HEK293T (cell line): ENCODE measurements around the gene PDE3A.

Source experiments
- ARNT ChIP-seq: fragments of 450-650 bp; IDR thresholded peaks from 2 replicates; pipeline ENCODE4 v1.6.1; 2017; ENCODE audit warnings: mild to moderate bottlenecking
- BHLHE40 ChIP-seq: fragments of 450-650 bp; IDR thresholded peaks from 2 replicates; pipeline ENCODE4 v1.6.1; 2016; ENCODE audit warnings: mild to moderate bottlenecking, moderate library complexity, borderline replicate concordance
- FOXA1 ChIP-seq: fragments of 450-650 bp; IDR thresholded peaks from 2 replicates; pipeline ENCODE4 v1.6.1; 2016; ENCODE audit warnings: mild to moderate bottlenecking
- FOXK2 ChIP-seq: fragments of 450-650 bp; IDR thresholded peaks from 2 replicates; pipeline ENCODE4 v1.6.1; 2016; ENCODE audit warnings: mild to moderate bottlenecking
- FOXM1 ChIP-seq: fragments of 450-650 bp; IDR thresholded peaks from 2 replicates; pipeline ENCODE4 v1.6.1; 2017; ENCODE audit warnings: mild to moderate bottlenecking, borderline replicate concordance
- PKNOX1 ChIP-seq: fragments of 450-650 bp; IDR thresholded peaks from 2 replicates; pipeline ENCODE4 v1.6.1; 2016
- SP1 ChIP-seq: fragments of 450-650 bp; IDR thresholded peaks from 2 replicates; pipeline ENCODE4 v1.6.1; 2017
- SUZ12 ChIP-seq: fragments of 450-650 bp; IDR thresholded peaks from 2 replicates; pipeline ENCODE4 v1.6.1; 2016; ENCODE audit warnings: mild to moderate bottlenecking
- TARDBP ChIP-seq: fragments of 450-650 bp; IDR thresholded peaks from 2 replicates; pipeline ENCODE4 v1.6.1; 2016
- ZNF384 ChIP-seq: fragments of 450-650 bp; IDR thresholded peaks from 2 replicates; pipeline ENCODE4 v1.6.1; 2016

DNA sequence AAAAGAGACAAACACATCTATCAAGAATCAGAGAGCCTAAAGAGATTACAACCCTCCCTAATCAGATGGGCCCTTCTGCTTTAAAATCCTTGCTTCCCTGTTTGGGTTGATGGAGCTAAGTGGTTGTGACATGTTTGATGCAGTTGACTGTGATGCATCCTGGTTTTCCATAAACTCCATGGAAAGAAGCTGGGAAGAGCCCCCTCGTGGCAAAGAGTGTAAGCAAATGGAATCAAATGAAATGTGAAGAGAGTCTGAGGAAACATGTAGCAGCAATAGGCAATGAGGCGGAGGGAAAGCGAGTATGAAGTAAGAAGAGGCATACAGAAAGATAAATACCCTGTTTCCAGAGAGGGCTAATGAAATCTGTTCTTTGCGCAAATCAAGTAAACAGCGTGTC, 256.4 kb downstream of the PDE3A start:
- TF ChIP-seq SUZ12 (no peak), ZNF384 (no peak), TARDBP (no peak), BHLHE40 (no peak), SP1 (no peak), FOXM1 (no peak), ARNT (no peak), FOXK2 (no peak), PKNOX1 (no peak), FOXA1 (no peak)
